H1 (cell line): ENCODE results near the gene NXPH4.

ENCODE experiments used
- CTCF ChIP-seq, 3 experiments: IDR thresholded peaks; 1 replicate in 2 of 3; 2 replicates in 1 of 3; pipeline versions ENCODE4 v1.5.1 to v1.6.1; 2011; ENCODE audit warnings: low read length in 3 of 3, mild to moderate bottlenecking in 3 of 3, inconsistent platforms in 2 of 3, low read depth in 1 of 3, moderate library complexity in 1 of 3; ENCODE audit not compliant: insufficient read depth in 1 of 3; ENCODE audit errors: control extremely low read depth in 1 of 3
- POLR2A ChIP-seq, 2 experiments: IDR thresholded peaks; 1 replicate in 1 of 2; 2 replicates in 1 of 2; pipeline ENCODE4 v1.6.1; 2011; ENCODE audit warnings: low read depth in 2 of 2, low read length in 2 of 2, mild to moderate bottlenecking in 2 of 2; ENCODE audit errors: control extremely low read depth in 1 of 2
- SIN3A ChIP-seq, 2 experiments: IDR thresholded peaks in 1 of 2; conservative IDR thresholded peaks in 1 of 2; 2 replicates each; pipeline ENCODE4 v1.6.1; 2011 to 2012; ENCODE audit warnings: low read length in 2 of 2, improper control_type of control experiment in 1 of 2, low read depth in 1 of 2, mild to moderate bottlenecking in 1 of 2

GRCh38 chr12:57234571-57235016, 18.0 kb downstream of the NXPH4 start:
- TF ChIP-seq SIN3A (conservative IDR thresholded peaks at IDR 0.05 in 1 of 2, IDR thresholded peaks at IDR 0.05 in 1 of 2; ENCODE audit: low read depth in 1 of 2, low read length in 2 of 2): no peak
- no peak for TF ChIP-seq CTCF (IDR thresholded peaks at IDR 0.05; ENCODE audit: control extremely low read depth in 1 of 3, insufficient read depth in 1 of 3, low read depth in 1 of 3, low read length in 3 of 3)
- TF ChIP-seq POLR2A (IDR thresholded peaks at IDR 0.05; ENCODE audit: control extremely low read depth in 1 of 2, low read depth in 2 of 2, low read length in 2 of 2): no peak
